ENCODE data around the gene RPS17.
"Not testable (repeated sequence)": the region's sequence is repeated elsewhere in the genome, so short reads cannot be mapped to it uniquely, and the experiment has no call there.

The RPS17 gene

DNA sequence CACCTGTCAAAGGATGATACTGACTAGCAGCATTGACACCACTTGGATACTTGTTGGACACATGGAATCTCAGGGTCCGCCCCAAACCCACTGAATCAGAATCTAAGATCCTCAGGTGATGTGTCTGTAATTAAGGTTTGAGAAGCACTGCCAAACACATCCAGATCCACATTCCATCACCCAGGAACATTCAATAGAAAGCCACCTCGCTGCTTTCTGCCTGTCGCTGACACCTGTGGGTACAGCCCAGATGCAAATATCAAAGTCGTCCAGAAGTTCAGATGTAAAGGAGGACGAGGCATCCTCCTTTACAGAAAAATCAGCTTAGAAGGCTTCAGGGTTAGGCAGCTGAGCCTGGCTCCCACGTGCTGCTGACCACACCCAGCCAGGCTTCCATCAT lies 5.2 kb upstream of the RPS17 start:
- no peak for DNase-seq

DNA sequence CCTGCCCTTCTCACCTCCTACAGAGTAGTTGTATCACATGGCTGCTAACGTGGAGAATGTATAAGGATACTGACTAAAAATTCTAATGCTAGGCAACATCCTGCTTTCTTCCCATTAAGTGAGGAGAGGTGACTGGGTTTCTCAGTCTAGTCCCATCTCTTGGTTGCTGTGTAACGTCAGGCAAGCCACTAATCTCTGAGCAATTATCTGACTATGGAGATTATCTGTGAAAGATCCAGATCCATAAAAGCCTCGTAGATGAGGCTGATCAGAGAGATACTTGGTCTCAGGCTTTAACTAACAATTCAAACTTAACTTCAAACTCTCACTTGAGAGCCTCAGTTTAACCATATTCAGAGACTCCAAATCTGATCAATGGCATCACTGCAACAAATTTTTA lies 4.7 kb upstream of the RPS17 start:
- no peak for DNase-seq

DNA sequence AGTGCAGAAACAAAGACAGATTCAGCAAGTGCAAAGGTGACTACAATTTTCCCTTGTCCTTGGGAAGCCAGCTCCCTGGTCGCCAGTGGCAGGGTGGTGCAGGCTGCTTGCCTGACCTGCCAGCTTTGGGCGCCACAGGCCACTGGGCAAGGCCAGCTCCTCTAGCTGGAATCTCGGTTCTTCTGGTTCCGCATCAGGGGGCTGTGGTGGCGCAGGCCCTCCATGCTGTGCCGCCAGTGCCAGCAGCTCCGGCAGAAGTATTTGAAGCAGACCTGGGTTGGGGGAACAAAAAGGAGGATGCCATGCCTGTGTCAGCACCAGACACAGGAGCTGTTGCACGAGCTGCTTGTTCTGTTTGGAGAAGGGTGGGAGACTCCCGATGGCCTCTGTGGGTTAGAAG lies 4.2 kb upstream of the RPS17 start:
- no peak for DNase-seq

DNA sequence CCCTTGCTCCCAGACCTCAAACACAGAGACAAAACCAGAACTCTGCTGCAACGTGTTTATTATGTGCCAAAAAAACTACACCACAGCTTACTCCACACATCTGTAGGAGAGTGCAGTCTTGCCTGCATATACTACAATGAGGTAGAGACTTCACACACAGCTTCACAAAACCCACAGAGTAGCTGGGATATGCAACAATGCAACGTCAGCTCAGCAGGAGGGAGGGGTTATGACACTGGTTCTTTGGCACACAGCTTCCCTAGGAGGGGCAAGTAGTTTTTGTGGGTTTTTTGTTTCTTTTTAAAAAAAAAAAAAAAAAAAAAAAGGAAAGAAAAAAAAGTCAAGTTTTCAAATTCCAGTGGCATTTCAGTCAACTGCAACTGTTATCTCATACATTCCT lies 2.9 kb upstream of the RPS17 start:
- DNase-seq, result peak; percentile 89

DNA sequence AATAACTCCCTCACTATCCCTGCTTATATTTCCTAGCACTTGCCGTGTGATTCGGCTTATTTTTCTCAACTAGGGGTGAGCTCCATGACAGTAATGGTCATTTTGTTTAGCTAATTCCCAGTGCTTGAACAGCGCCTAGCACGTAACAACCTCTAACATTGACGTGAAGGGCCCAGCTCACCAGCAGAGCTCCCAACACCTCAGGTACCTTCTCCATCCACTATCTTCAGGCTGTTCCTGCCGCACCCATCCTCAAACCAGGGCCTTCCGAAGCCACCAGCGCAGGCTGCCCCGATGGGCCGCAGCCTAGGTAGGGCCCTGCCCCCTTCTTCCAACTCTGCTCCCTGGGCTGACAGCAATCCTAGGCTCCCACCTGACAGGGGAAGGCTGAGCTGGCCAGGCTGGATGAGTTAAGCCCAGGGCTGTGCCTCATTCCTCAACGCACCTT lies 751 bp upstream of the RPS17 start:
- DNase-seq, result no peak

DNA sequence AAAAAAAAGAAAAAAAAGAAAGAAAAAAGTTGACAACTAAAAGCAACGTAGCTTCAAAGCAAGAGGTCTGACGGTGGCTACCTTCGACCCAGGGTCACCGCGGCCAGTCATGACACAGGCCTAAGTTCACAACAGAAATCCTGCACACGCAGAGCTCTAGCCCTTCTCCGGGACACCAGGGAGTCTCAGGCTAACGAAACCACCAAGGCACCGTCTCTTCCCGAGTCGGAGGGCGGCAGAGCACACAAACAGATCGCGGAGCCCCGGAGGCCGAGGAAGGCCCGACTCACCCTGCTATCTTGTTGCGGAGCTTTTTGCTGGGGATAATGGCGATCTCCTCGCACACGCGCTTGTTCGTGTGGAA lies 584 bp downstream of the RPS17 start:
- no peak for DNase-seq

DNA sequence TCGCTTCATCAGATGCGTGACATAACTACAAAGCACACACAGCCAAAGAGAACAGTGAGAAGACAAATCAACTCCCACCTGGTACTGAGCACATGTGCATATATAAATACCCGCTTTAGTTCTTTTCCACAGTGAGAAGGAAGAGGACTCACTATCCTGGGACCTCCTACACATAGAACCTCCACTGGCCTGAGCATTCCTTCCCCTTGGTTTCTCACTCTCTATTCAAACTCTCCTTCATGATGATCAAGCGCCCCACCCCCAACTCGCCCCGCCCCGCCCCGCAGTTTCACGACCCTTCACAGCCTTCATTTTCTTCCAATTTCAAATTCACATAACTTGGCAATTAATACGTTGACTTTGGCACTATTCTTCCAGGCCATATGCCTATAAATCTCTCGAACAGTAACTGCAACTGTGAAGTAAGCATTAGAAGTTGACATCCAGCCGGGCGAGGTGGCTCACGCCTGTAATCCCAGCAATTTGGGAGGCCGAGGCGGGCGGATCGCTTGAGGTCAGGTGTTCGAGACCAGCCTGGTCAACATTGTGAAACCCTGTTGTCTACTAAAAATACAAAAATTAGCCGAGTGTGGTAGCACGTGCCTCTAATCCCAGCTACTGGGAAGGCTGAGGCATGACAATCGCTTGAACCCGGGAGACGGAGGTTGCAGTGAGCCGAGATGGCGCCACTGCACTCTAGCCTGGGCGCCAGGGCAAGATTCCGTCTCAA lies 1.1 kb downstream of the RPS17 start:
- no peak for DNase-seq

DNA sequence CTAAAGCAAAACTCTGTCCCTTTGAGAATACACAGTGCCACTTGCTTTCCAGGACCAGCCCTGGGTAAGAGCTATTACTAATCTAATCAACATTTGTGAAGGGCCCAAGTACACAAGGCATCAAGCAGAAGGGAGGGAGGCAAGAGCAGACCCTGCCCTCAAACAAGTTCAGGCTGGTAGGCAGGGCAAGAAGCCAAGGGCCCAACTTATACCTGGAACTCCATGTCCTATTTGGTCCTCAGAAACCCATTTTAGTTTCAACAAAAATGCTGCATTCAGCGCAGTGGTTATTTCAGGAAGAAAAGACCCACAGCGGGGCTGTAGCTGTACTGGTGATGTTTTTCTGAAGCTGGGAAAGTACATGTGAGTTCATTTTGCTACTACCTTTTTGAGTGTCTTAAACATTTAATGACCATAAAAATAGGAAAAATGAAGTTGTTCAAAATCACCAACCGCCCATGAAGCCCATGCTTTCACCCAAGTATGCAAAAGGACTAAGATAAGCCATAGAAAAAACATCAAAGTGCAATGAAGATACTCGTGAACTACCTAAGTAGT lies 2.8 kb downstream of the RPS17 start:
- DNase-seq, result no peak

DNA sequence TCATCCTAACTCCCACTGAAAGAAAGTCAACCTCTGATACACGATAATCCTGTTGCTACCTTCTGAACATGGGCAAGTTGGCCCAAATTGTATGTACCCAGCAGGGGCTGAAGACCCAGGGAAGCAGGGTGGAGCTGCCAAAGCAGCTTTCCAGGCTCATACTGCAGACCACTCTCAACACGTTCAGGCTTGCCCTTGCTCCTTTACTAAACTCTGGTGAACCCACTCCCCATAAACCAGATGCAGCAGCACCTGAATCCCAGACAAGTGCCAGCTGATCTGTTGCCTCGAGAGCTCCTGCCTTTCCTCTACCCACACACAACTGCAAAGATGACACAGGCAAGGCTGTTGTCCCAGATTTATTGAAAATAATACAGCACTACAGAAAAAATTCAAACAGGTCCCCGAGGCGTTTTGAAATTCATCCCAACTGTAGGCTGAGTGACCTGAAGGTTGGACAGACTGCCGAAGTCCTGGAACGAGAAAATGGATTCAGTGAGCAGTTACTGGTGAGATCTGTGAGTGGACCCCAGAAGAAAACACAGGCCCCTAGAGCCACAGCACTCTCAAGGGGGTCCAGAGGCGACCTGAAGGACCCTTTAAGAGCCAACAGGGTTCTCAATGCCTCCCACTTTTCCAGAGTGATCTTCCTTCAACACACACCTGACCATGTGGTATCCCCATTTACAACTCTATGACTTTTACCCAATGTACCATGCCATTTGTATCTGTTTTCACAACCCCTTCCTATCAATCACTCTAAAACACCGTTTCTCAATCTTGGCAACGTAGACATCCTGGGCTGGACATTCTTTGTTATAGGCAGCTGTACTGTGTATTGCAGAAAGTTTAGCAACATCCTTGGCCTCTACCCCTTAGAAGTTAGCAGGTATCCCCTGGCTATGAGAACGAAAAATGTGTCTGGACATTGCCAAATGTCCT lies 3.6 kb downstream of the RPS17 start:
- no peak for DNase-seq

DNA sequence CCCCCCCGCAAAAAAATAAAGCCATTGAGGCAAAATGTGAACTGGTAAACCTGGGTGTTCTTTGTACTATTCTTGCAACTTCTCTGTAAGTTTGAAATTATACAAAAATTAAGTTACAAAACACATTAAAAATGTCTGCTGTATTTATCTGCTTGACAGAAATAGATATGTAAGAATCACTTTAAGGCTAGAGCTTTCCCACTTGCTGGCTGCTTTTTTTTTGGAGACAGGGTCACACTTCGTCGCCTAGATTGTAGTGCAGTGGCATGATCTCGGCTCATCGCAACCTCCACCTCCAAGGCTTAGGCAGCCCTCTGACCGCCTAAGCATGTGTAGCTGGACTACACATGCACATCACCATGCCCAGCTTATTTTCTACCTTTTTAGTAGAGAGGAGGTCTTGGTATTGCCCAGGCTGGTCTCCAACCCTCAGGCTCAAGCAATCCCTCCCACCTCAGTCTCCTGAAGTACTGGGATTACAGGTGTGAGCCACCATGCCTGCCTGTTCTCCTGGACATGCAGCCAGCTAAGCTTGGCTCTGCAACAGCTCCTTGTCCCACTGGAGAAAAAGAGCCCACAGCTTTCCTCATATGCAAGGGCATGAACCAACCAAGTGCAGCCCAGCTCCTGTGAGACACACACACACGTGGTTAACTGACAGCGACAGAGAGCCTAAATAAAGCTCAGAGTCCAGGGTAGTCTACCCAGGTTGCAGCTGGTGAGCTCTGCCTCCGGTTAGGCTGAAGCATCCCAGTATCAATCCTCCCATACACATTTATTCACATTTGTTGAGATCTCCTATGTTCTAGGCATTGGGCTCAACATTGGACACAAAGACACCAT lies 4.5 kb downstream of the RPS17 start:
- DNase-seq, result no peak

DNA sequence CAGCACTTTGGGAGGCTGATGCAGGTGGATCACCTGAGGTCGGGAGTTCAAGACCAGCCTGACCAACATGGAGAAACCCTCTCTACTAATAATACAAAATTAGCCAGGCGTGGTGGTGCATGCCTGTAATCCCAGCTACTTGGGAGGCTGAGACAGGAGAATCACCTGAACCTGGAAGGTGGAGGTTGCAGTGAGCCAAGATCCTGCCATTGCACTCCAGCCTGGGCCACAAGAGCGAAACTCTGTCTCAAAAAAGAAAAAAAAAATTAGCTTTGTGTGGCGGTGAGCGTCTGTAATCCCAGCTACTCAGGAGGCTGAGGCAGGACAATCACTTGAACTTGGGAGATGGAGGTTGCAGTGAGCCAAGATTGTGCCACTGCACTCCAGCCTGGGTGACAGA lies 5.1 kb downstream of the RPS17 start:
- DNase-seq, result not testable (repeated sequence)

DNA sequence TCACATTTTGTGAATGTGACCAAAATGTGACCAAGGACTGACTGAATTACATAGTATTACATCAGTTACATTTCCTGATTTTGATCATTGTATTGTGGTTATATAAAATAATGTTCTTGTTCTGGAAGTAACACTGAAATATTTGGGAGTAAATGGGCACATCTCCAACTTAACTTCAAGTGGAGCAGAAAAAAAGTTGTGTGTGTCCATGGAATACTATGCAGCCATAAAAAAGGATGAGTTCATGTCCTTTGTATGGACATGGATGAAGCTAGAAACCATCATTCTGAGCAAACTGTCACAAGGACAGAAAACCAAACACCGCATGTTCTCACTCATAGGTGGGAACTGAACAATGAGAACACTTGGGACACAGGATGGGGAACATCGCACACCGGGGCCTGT lies 5.8 kb downstream of the RPS17 start:
- DNase-seq, result peak; percentile 28

DNA sequence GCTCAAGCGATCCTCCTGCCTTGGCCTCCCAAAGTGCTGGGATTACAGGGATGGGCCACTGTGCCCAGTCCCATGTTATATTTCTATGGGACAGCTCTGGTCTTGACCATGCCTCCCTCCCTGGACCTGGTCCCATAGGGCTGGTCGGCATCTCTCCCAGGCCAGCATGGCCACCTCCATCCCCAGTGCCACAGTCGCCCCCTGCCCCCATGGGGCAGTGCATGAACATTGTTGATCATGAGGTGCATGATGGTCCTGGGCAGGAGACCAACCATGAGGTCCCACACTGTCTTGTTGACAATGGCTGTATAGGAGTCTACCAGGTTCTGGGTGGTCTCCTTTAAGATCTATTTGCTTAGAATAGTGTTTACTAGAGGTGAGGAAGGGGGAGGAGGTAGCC lies 6.5 kb downstream of the RPS17 start:
- no peak for DNase-seq

DNA sequence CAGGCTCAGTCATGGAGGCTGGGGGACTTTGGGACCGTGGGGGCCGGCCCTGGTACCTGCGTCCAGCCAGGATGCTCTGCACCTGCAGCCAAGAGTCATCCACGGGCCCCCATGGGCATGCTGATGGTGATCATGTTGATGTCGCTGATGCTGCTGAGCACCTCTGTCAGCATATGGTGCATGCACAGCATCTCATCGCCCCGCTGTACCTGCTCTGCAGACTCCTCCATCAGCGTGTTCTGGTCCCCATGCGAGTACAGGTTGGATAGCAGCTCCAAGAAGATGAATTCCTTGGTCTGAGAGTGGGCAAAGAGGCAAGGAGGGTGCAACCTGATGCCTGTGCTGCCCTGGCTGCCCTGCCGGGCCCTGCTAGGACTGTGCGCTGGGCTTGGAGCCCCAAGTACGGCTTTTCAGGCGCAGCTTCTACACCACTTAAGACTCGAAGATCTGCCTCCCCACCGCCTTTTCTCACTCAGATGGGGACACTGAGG lies 7.2 kb downstream of the RPS17 start:
- no peak for DNase-seq

DNA sequence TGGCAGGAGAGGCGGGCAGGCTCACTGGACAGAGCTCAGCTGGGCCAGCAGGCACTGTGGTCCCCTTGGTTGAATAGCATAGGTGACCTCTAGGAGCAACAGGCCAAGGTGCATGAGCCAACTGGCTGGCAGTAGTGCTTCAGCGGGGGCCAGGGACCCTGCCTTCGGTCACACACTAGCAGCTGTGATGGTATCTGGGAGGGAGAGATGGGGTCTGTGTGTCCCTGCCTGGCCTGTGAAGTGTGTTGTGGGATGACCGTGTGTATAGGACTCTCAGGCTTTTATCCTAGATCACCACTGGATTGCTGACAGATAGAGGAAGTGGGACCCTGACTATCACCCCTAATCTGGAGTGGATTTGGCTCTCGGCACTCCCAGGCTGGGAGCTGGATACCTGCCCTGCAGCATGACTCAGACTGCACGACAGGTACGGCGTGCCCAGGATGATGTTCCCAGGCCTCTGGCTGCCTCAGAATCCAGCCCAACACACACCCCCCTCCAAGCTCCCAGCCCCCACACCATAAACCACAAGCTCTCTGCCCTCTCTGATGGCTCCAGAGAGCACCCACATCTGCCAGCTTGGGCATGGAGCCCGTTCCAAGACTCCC lies 7.8 kb downstream of the RPS17 start:
- no peak for DNase-seq

DNA sequence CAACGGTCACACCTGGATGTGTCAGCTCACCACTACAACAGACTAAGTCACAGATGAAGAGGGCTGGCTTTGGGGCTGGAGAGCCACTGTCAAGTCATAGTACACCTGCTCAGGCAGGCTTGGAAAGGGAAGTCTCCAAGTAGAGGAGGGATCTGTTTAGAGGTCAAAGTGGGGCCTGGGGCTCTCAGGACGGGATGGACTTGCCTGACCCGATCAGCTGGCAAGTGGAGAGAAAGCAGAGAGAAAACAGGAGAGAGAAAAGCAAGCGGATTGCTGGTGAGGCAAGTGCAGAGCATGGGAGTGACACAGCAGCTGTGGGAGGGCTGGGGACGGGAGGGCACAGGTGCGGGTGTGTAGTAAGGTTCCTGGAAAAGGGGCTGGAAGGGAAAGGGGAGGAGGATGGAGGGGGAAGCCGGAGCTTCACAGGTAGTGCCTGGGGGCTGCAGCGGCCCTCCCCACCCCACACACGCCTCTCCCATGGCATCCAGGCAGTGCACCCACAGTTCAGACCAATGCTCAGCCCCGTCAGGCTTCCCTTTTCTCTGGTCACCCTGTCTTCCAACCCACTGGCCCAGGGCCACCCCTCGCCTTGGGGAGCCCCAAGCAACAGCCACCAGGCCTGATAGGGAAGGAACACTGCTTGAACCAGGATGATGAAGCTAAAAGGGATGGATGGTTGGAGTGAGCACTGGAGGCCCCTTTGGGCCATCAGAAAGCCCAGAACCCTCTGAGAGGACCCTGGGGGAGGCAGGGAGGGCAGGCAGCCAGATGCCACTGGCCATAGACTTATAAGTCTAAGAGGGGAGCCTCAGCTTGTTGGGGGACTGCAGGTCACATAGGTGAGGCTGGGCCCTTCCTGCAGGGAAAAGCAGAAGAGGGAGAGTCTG lies 8.5 kb downstream of the RPS17 start:
- no peak for DNase-seq

DNA sequence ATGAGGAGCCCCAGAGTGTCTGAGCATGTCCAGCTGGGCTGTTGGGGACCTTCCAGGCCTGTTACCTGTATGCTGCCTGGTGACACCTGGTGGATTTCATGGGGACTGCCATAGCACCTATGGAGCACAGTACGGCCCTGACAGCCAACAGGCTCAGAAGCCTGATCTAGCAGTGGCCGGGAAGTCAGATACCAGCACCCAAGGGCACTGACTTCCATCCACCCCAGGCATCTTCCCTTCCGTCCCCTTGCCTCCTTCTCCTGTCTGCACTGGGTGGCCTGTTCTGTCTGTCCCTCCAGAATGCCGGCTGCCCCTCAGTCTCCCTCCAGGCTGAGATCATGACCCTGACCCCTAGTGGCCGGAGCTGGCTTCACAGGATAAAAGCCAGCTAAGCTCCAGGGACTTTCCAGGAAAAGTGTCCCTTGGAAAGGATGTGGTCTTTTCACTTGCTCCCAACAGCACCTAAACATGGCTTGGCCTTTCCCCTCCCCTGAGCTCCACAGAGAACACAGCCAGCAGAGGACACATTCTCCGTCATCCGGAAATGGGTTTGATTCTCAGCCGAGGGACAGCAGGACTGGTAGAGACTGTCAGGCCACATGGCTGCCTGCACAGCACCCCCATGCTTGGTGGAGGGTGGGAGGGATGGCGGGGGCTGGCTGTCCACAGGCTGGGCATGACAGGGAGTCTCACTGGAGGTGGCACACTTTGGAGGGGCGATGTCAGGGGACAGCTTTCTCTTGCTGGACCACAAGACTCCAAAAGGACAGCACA lies 9.5 kb downstream of the RPS17 start:
- DNase-seq, result peak; percentile 55

DNA sequence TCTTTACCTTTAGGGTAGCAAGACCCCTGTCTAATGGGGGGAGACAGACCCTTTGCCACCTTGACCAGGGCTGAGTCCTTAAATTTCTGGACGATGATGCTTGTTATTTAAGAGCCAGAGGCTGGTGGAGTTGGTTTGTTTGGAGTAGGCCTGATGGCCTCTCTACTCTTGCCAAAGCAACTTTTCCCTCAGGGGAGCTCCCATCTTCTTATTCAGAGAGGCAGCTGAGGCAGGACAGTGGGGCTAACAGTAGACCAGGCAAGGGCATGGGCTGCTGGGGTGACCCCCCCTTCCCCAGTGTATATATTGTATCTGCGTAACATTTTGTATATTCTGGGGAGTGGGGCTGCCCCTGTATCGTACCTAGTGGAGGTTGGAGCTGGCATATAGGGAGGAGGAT lies 10.3 kb downstream of the RPS17 start:
- no peak for DNase-seq

DNA sequence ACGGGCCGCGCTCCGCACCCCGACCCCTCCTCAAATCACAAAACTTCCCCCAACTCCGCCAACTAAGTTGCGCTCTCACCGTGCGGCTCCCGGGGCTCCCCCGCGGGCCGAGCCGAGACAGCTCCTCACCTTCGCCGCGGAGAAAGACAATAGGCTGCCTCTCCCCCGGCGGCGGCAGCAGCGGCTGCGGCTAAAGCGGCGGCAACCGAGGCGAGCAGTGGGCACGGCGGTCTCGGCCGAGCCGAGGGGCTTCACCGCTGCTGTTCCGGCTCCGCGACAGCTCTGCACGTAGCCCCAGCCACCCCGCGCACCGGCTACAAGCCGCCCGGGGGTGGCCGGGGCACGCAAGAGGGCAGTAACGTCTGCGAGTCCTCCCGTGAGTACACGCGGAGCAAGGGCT lies 26.7 kb downstream of the RPS17 start:
- DNase-seq, result not testable (repeated sequence)

DNA sequence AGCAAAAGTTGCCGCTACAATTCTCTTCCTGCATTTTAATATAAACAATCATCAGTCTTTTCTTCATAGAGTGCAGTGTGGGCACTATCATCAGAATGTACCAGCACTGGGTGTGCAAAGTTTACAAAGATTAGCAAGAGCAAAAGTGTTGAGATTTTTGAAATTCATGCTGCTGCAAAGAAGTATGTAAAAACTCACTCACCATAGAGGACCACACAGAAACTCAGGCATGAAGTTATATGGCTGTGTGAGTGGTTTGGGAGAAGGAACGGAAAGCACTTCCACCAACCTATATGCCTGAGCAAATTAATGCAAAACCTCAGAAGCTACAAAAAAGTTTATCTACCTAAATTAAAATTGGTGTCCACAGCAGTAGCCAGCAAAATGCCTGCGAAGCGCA lies 32.6 kb downstream of the RPS17 start:
- DNase-seq, result not testable (repeated sequence)
